ENCODE data around the gene ZBTB47.
A peak's percentile ranks its signal among the peaks of the same experiment; 100 is the strongest.

ZBTB47 gene

GRCh38 chr3:42653560-42654330 is at the start of gene ZBTB47:
ZBTB47 (plus strand) TSS chr3:42653697; CDS start chr3:42658356, 4,659 bp downstream.
- DNase-seq, result peak; percentile 52

GRCh38 chr3:42605546-42606173 is 47.8 kb upstream of the ZBTB47 start:
- DNase-seq, result no peak

DNA sequence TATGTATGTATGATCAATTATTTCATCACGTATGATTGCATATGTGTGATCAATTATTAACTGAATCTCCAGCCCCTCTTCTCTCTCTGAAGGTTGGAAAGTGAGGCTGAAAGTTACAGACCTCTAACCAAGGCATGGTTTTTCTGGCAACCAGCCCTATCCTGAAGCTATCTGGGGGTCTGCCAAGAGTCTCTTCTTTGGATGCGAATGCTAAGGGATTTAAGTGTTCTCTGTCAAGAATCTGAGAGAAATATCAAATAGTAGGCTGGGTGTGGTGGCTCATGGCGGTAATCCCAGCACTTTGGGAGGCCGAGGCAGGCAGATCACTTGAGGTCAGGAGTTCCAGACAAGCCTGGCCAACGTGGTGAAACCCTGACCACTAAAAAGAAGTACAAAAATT is 44.9 kb upstream of the ZBTB47 start:
- DNase-seq, result no peak

DNA sequence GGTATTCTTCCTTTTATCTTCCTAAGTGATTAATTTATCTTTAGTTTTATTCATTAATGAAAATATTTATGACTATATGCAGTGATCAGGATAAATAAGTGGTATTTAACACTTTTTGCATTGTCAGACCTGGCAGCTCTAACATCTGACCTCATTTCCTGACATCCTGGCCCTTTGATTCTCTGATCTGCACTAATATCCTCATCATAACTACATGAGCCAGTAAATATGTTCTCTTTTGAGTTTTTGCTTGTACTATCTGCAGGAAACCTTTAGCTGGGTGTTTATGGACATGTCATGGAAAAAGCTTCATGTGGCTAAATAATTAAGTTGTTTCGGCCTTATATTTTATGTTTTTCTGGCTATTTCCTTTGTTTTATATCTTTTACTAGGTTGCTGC is 42.5 kb upstream of the ZBTB47 start:
- no peak for DNase-seq

- DNase-seq, result no peak
These were observed 41.3 kb upstream of the ZBTB47 start for GRCh38 chr3:42612217-42612616.

DNA sequence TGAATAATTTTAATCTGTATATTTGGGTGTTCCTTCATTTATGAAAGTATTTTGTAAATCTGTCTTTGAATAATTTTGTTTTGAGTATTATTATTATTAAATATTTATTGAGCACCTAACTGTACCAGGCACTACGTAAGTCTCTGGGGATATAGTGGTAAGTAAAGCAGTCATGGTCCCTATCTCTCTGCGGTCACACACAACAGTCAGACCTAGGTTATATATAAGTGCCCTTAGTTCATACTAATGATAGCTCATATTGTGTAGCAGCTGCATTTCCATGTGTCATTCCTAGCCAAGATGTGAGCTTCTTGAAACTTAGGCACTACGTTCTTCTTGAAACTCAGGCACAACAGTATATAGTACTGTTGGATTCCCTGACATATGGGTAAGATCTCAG is 40.6 kb upstream of the ZBTB47 start:
- DNase-seq, result no peak

DNA sequence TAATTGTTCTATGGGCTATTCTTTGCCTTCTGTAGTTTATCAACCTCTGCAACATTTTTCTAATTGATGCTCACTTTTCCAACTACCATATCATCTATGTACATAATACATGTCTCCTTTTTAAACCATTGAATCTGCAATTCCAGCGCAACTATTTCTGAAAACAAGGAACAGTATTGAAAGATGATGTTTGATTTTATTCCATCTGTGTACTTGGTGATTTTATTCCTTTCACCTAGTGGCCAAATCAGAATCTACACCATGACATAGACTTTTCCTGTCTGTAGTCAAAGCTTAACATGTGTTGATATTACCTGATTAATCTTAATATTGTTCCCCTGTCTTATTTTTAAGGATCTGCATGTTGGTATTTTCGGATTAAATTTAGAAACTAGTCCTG is 40.0 kb upstream of the ZBTB47 start:
- DNase-seq, result no peak

DNA sequence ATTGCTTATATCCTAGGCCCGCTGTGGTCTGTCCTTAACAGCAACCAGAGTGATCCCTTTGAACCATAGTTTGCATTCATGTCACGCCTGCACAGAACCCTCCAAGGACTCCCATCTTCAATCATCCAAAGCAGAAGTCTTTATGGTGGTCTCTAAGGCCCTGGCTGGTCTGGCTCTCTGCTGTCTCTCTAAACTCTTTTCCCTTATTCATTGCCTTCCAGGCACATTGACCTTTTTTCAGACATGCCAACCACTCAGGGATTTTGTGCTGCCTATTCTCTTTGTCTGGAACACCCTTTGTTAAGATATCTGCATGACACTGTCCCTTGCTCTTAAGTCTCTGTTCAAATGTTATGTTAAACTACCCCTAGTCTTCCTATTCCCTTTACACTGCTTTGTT is 21.9 kb upstream of the ZBTB47 start:
- DNase-seq, result no peak

GRCh38 chr3:42632146-42632545 is 21.4 kb upstream of the ZBTB47 start:
- DNase-seq, result no peak

DNA sequence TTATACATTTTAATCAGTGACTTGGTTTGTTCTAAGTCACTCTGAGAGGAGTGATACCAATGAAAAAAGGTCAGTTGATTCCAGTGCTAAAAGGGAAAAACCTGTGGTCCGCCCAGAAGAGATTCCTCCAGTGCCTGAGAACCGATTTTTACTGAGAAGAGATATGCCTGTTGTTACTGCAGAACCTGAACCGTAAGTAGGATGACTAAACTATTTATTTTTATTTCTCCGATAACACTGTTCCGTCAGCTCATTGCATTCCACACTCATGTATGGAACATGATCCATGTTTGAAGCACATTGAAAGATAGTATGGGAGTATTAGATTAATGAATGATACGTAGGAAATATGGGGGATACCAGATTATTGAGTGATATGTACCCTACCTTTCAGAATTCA is 20.0 kb upstream of the ZBTB47 start:
- no peak for DNase-seq

DNA sequence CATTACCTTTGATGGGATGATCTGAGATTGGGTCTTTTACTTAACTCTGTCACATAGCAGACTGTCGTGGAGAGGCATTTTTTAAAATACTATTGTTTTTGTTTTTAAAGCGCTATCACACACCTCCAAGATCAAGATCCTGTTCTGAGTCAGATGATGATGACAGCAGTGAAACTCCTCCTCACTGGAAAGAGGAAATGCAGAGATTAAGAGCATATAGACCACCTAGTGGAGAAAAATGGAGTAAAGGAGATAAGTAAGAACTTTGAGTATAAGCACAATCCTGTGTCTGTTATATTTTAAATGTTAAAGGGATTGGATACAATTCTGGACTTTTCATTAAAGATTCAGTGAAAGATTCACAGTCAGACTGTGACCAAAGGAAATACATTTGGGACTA is 18.4 kb upstream of the ZBTB47 start:
- DNase-seq, result peak; percentile 71

GRCh38 chr3:42637001-42637400 is 16.5 kb upstream of the ZBTB47 start:
- no peak for DNase-seq

GRCh38 chr3:42638339-42638842 is 15.1 kb upstream of the ZBTB47 start:
- DNase-seq, result no peak

DNA sequence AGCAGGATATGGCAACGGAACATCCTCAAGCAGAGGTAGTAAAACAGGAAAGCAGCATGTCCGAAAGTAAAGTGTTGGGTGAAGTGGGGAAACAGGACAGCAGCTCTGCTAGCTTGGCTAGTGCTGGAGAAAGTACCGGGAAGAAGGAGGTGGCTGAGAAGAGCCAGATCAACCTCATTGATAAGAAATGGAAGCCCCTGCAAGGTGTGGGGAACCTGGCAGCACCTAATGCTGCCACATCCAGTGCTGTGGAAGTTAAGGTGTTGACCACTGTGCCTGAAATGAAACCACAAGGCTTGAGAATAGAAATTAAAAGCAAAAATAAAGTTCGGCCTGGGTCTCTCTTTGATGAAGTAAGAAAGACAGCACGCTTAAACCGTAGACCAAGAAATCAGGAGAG is 14.3 kb upstream of the ZBTB47 start:
- no peak for DNase-seq

GRCh38 chr3:42640129-42640528 is 13.4 kb upstream of the ZBTB47 start:
- DNase-seq, result no peak

- no peak for DNase-seq
These were observed 12.6 kb upstream of the ZBTB47 start for GRCh38 chr3:42640771-42641370.

DNA sequence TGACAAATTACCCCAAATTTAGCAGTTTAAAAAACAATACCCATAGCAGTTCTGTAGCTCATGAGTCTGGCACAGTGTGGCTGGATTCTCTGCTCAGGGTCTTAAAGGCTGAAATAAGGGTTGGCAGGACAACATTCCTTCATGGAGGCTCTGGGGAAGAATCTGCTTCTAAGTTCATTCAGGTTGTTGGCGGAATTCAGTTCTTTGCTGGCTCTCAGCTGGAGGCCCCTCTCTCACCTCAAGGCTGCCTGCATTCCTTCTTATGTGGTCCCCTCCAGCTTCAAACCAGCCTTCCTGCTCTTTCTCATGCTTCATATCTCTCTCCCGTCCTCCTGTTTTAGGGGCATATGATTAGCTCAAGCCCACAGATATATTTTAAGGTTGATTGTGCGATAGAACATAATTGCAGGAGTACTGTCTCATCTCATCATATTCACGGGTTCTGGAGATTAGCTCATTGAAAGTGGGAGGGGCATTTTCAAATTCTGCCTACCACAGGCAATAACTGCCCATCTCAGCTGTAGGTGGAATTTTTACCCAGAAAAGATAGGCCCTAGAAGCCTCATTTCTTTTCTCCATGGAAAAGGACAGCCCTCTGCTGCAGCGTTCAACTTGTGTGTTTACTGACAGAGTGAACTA is 5.6 kb upstream of the ZBTB47 start:
- no peak for DNase-seq

- no peak for DNase-seq
These were observed 4.5 kb upstream of the ZBTB47 start for GRCh38 chr3:42649006-42649405.

DNA sequence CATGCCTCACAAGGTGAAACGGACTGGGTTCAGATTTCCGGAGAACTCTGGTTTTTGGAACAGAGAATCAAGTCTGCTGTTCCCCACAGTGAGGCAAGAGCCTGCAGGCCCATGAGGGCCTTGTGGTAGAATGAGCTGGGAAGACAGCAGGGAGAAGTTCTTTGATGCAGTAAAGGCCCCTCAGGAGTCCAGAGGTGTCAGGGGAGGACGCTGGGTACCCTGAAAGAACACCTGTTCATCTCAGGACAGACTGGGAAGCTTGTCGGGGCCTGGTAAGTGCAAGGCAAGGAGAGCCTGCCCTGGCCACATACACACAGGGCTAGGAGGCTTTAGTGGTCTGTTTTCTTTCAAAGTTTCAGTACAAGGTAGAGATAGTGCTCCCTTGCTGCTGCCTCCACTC is 3.7 kb upstream of the ZBTB47 start:
- DNase-seq, result no peak

DNA sequence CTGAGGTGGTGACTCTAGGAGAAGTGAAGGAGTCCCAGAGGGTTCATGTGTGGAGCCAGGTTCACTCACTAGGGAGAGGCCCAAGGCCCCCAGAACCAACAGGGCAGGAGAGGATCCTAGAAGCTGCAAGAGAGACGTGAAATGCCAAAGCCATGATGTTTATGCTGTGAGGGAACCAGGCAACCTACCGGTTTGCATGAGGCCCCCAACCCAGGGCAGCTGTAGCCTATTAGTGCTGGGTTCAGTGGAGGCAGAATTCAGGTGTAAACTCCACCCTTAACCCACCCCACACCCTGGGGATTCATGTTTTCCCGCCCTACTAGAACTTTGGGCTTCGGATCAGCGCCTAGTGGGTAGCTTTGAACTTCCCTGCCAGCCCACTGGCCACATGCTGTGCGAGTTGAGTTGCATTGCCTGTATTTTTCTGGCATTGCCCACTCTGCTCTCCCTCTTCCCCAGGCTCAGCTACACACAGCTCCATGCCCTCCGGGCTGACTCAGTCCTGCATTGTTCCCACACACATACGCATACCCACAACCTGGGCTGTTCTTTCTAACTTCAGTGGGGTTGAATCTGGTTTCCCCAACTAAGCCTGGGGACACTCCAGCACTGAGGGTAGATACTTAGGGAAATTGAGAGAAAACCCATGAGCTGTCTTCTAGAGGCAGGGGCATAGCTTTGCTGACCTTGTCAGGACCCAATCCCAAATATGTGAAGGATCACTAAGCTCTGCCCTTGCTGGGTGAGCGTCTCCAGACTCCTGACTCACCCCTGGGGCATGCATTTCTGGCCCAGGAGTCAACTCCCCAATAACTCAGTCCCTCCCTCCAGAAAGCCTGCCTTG is 2.0 kb upstream of the ZBTB47 start:
- DNase-seq, result no peak

- DNase-seq, result no peak
These were observed 1.3 kb upstream of the ZBTB47 start for GRCh38 chr3:42652251-42652610.

DNA sequence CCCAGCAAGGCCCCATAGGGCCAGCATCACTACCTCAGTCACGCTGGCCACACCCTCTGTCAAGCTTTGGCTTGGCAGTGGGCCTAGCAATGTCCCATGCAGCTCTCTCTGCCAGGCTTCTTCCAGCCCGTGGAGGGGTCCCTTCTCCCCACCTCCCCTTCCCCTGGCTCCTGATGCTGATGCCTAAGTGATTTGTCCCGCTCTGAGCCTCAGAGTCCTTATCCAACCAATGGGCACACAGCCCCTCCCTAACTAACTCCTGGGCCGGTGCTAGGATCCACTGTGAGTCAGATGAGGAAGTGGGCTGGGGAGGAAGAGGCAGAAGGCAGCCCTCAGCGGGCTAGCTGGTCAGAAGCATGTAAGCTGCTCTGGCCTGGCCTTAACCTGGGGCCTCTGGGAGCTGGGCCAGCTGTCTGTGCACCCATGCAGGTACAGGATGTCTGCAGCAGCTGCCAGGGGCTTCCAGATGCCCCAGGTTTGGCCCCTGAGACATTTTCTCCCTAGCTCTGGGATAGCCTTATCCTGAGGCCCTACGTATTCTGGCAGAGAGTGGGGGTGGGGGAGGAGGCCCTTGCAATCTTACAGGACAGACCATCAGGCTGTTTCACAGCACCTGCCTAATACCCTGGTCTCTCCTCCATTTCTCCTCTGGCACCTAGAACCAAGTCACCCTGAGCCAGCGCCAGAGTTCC is 740 bp upstream of the ZBTB47 start:
- DNase-seq, result peak; percentile 84

- DNase-seq, result no peak
These were observed 266 bp upstream of the ZBTB47 start for GRCh38 chr3:42653303-42653559.
